Hepatocyte (in vitro differentiated cells): ENCODE measurements around the gene RUSF1.

Experiments used
- CTCF ChIP-seq: fragments of 200-600 bp; sonication (generic); IDR thresholded peaks from 2 replicates; pipeline ENCODE4 v1.5.1; 2016; ENCODE audit warnings: antibody characterized with exemption, mild to moderate bottlenecking; ENCODE audit not compliant: poor library complexity
- EZH2 ChIP-seq: fragments of 200-600 bp; sonication (generic); IDR thresholded peaks from 2 replicates; pipeline ENCODE4 v1.6.1; 2016; ENCODE audit warnings: antibody characterized with exemption, mild to moderate bottlenecking, borderline replicate concordance
- EZH2phosphoT487 ChIP-seq: fragments of 200-600 bp; sonication (generic); IDR thresholded peaks from one replicate; pipeline ENCODE4 v1.6.1; 2018; ENCODE audit warnings: antibody characterized with exemption, mild to moderate bottlenecking, low read depth, moderate library complexity; ENCODE audit not compliant: unreplicated experiment, severe bottlenecking

DNA sequence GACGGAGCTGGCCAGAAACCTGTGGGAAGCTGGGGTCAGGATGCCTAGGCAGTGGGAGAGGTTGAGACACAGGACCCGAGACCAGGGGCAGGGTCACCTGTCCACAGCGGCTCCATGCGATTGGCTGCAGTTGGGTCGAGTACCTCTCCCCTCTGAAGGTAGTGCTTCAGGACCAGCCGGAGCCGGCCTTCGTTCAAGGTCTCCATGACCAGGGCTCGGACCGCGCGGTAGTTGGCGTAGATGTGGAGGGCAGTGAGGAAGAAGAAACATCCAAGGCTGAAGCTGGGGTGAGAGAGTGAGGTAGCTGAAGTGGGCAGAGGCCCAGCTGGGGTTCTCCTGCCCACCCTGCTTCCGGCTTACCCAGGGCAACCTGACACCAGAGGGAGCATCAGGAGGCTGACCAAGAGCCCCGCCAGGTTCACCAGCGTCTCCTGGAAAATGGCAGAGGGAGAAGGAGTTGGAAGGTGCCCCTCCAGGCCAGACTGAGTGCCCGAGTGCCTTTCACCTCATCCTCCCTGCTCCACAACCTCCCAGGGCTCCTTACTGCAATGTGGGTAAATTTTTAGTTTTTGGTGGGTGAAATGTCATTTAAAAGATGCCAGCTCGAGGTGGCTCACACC lies 14.6 kb downstream of the RUSF1 start:
- TF ChIP-seq CTCF (no peak), EZH2 (no peak), EZH2phosphoT487 (no peak)
